ENCODE results near the gene CDC45. TPM values are rescaled to one million over a fixed set of nuclear protein-coding genes. Genes with fewer than 3 reads are reported as not detected.
A peak's percentile ranks its signal among the peaks of the same experiment; 100 is the strongest.

Gene CDC45
- total RNA-seq, 4 donors from 2014 or later, result 3.2 to 28.9 (median 7.5) TPM; not detected in 1

DNA sequence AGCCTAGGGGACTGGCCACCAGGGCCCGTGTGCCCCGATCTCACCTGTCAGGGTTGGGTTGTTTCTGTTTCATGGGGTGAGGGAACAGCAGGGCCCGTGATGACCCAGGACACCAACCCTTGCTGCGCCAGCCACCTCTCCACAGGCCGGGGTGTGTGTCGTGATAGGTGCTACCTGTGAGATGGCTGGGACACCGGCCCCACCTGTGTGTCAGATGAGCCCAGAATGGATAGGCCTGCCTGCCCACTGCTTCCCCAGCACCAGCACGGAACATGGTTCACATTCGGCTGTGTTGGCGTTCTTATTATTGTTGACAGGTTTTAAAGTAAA, 37.4 kb downstream of the CDC45 start:
- no peak for TF ChIP-seq CTCF (IDR thresholded peaks at IDR 0.05)
- TF ChIP-seq POLR2A (IDR thresholded peaks at IDR 0.05), result no peak
- Histone ChIP-seq H3K4me1 (no peaks in the 10 kb centered on the region), H3K27ac (no peak overlapping the region), H3K36me3 (no peaks in the 10 kb centered on the region), H3K9me3 (no peaks in the 10 kb centered on the region), H3K4me3 (no peak overlapping the region), H3K27me3 (no peaks in the 10 kb centered on the region)
- peak in 2 of 3 donors; percentile 6 to 33 for DNase-seq

GRCh38 chr22:19517919-19518611, 38.3 kb downstream of the CDC45 start:
- Histone ChIP-seq H3K4me3 (no peak overlapping the region), H3K9me3 (no peaks in the 10 kb centered on the region), H3K27ac (no peak overlapping the region), H3K27me3 (no peaks in the 10 kb centered on the region), H3K36me3 (no peaks in the 10 kb centered on the region), H3K4me1 (peaks cover 0 to 2% (median 0%) of the 10 kb centered on the region in 4 donors)
- TF ChIP-seq POLR2A (IDR thresholded peaks at IDR 0.05) (no peak), CTCF (IDR thresholded peaks at IDR 0.05) (no peak)
- DNase-seq, result peak; percentile 8 to 37 (median 19)

DNA sequence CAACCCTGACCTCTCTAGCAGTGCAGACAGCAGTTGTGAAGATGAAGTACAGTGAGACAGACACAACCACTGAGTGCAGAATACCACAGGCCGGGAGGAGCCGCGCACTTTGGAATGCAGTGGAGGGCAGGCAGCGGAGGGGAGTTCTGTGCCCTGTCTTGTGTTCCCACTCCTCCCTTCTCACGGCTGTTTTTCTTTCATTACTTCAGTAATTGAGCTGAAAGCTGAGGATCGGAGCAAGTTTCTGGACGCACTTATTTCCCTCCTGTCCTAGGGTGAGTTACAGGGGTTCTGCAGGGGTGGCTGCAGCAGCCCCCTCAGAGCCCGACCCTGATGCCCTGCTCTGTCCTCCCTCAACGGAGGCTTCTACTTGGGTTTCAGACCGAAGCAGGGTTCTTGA, 38.9 kb downstream of the CDC45 start:
- Histone ChIP-seq H3K9me3 (no peaks in the 10 kb centered on the region), H3K4me1 (peaks cover 0 to 8% (median 3%) of the 10 kb centered on the region in 4 donors), H3K27me3 (no peaks in the 10 kb centered on the region), H3K27ac (no peak overlapping the region), H3K4me3 (no peak overlapping the region), H3K36me3 (no peaks in the 10 kb centered on the region)
- TF ChIP-seq POLR2A (IDR thresholded peaks at IDR 0.05) (no peak), CTCF (IDR thresholded peaks at IDR 0.05) (no peak)
- DNase-seq, result peak in 1 of 3 donors; percentile 29

- Histone ChIP-seq H3K9me3 (no peaks in the 10 kb centered on the region), H3K4me3 (no peak overlapping the region), H3K27me3 (peaks cover 0 to 6% of the 10 kb centered on the region in 2 donors), H3K27ac (no peak overlapping the region), H3K36me3 (no peaks in the 10 kb centered on the region), H3K4me1 (peaks cover 0 to 14% (median 5%) of the 10 kb centered on the region in 4 donors)
- peak in 2 of 3 donors; percentile 9 to 41 for DNase-seq
- TF ChIP-seq CTCF (IDR thresholded peaks at IDR 0.05) (no peak), POLR2A (IDR thresholded peaks at IDR 0.05) (no peak)
Observed at GRCh38 chr22:19519041-19519926, 39.6 kb downstream of the CDC45 start.

GRCh38 chr22:19520007-19520406, 40.3 kb downstream of the CDC45 start:
- no peak overlapping the region for H3K4me3 ChIP-seq
- TF ChIP-seq CTCF (IDR thresholded peaks at IDR 0.05) (no peak), POLR2A (IDR thresholded peaks at IDR 0.05) (no peak)
- no peak overlapping the region for H3K27ac ChIP-seq
- DNase-seq, result peak in 2 of 3 donors; percentile 1 to 43
- H3K27me3 ChIP-seq, result peaks cover 0 to 13% of the 10 kb centered on the region in 2 donors
- H3K9me3 ChIP-seq, result no peaks in the 10 kb centered on the region
- peaks cover 0 to 18% (median 7%) of the 10 kb centered on the region in 4 donors for H3K4me1 ChIP-seq
- no peaks in the 10 kb centered on the region for H3K36me3 ChIP-seq
